Adrenal gland (tissue), 5 donors: ENCODE results near the gene COIL.

Experiments
- POLR2A ChIP-seq, 2 donors: fragments of 450-650 bp; IDR thresholded peaks; one replicate each; pipeline ENCODE4 v1.6.1; 2017; ENCODE audit warnings: antibody characterized with exemption in 2 of 2, mild to moderate bottlenecking in 2 of 2, moderate library complexity in 1 of 2
- TF ChIP-seq, protein P1 (sequence below), 6 experiments: fragments of 450-650 bp in 4 of 6; fragments of 200-600 bp in 2 of 6; sonication (generic) in 1 of 6; IDR thresholded peaks; 1 replicate in 5 of 6; 2 replicates in 1 of 6; pipeline versions ENCODE4 v1.5.1 to v1.8.0; 2016 to 2021; ENCODE audit warnings: antibody characterized with exemption in 6 of 6, mild to moderate bottlenecking in 2 of 6, moderate library complexity in 1 of 6
- donor health status: DM: no; HTN: no; CAD: no.

DNA sequence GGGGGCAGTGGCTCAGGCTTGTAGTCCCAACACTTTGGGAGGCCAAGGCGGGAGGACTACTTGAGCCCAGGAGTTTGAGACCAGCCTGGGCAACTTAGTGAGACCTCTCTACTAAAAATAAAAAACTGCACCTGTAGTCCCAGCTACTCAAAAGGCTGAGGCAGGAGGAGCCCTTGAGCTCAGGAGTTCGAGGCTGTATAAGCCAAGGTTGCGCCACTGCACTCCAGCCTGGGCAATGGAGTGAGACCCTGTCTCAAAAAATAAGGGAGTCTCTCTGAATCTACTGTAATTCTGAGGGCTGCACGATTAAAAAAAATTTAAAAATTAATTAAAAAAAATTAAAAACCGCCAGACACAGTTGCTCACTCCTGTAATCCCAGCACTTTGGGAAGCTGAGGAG lies 3.9 kb downstream of the COIL start:
- TF ChIP-seq, protein P1, sequence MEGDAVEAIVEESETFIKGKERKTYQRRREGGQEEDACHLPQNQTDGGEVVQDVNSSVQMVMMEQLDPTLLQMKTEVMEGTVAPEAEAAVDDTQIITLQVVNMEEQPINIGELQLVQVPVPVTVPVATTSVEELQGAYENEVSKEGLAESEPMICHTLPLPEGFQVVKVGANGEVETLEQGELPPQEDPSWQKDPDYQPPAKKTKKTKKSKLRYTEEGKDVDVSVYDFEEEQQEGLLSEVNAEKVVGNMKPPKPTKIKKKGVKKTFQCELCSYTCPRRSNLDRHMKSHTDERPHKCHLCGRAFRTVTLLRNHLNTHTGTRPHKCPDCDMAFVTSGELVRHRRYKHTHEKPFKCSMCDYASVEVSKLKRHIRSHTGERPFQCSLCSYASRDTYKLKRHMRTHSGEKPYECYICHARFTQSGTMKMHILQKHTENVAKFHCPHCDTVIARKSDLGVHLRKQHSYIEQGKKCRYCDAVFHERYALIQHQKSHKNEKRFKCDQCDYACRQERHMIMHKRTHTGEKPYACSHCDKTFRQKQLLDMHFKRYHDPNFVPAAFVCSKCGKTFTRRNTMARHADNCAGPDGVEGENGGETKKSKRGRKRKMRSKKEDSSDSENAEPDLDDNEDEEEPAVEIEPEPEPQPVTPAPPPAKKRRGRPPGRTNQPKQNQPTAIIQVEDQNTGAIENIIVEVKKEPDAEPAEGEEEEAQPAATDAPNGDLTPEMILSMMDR (IDR thresholded peaks at IDR 0.05) = no peak
- no peak for TF ChIP-seq POLR2A (IDR thresholded peaks at IDR 0.05)
